ENCODE measurements around the gene TMPRSS3.

Gene TMPRSS3

GRCh38 chr21:42395905-42396651 is at the start of gene TMPRSS3:
Gene TMPRSS3 (minus strand): TSS chr21:42396052. CDS start chr21:42395417, 635 bp downstream.
- DNase-seq (ENCODE audit: low read depth) = no peak

- DNase-seq (ENCODE audit: low read depth) = no peak
Measured at GRCh38 chr21:42445311-42445710, 49.5 kb upstream of the TMPRSS3 start.

GRCh38 chr21:42444745-42445059 is 48.9 kb upstream of the TMPRSS3 start:
- DNase-seq (ENCODE audit: low read depth) = no peak

GRCh38 chr21:42443876-42444744 is 48.3 kb upstream of the TMPRSS3 start:
- no peak for DNase-seq (ENCODE audit: low read depth)

- DNase-seq (ENCODE audit: low read depth) = no peak
Measured at GRCh38 chr21:42443181-42443785, 47.4 kb upstream of the TMPRSS3 start.

- DNase-seq (ENCODE audit: low read depth) = no peak
Measured at GRCh38 chr21:42441963-42442362, 46.1 kb upstream of the TMPRSS3 start.

GRCh38 chr21:42440187-42440792 is 44.4 kb upstream of the TMPRSS3 start:
- DNase-seq (ENCODE audit: low read depth) = no peak

- no peak for DNase-seq (ENCODE audit: low read depth)
Measured at GRCh38 chr21:42439284-42440186, 43.7 kb upstream of the TMPRSS3 start.

GRCh38 chr21:42438316-42439205 is 42.7 kb upstream of the TMPRSS3 start:
- no peak for DNase-seq (ENCODE audit: low read depth)

GRCh38 chr21:42437786-42438185 is 41.9 kb upstream of the TMPRSS3 start:
- no peak for DNase-seq (ENCODE audit: low read depth)

GRCh38 chr21:42436914-42437313 is 41.1 kb upstream of the TMPRSS3 start:
- DNase-seq (ENCODE audit: low read depth) = no peak

- no peak for DNase-seq (ENCODE audit: low read depth)
Measured at GRCh38 chr21:42435833-42436232, 40.0 kb upstream of the TMPRSS3 start.

GRCh38 chr21:42435401-42435800 is 39.5 kb upstream of the TMPRSS3 start:
- no peak for DNase-seq (ENCODE audit: low read depth)

- no peak for DNase-seq (ENCODE audit: low read depth)
Measured at GRCh38 chr21:42434884-42435283, 39.0 kb upstream of the TMPRSS3 start.

- no peak for DNase-seq (ENCODE audit: low read depth)
Measured at GRCh38 chr21:42433946-42434551, 38.2 kb upstream of the TMPRSS3 start.

GRCh38 chr21:42432695-42433094 is 36.8 kb upstream of the TMPRSS3 start:
- DNase-seq (ENCODE audit: low read depth) = no peak

GRCh38 chr21:42431196-42431595 is 35.3 kb upstream of the TMPRSS3 start:
- no peak for DNase-seq (ENCODE audit: low read depth)

GRCh38 chr21:42430521-42430920 is 34.7 kb upstream of the TMPRSS3 start:
- DNase-seq (ENCODE audit: low read depth) = no peak

GRCh38 chr21:42429856-42430255 is 34.0 kb upstream of the TMPRSS3 start:
- DNase-seq (ENCODE audit: low read depth) = no peak

GRCh38 chr21:42429021-42429420 is 33.2 kb upstream of the TMPRSS3 start:
- no peak for DNase-seq (ENCODE audit: low read depth)
